ENCODE measurements around the gene CRY1.

- no peak for TF ChIP-seq CTCF (optimal IDR thresholded peaks at IDR 0.05 in 1 of 3, IDR thresholded peaks at IDR 0.05 in 1 of 3, conservative IDR thresholded peaks at IDR 0.05 in 1 of 3; ENCODE audit: extremely low read depth in 1 of 3, insufficient read depth in 2 of 3, low read length in 3 of 3)
- no peak for TF ChIP-seq EZH2 (IDR thresholded peaks at IDR 0.05; ENCODE audit: low read length)
Measured at GRCh38 chr12:106986625-106987389, 106.5 kb downstream of the CRY1 start, which contains the start of gene MTERF2.
